ENCODE results near the gene STRN3.

The STRN3 gene

GRCh38 chr14:31001339-31001658 lies 24.9 kb downstream of the STRN3 start:
- peaks cover 27% of the 10 kb centered on the region; the same call in 1 of the 2 replicates for H3K79me2 ChIP-seq (ENCODE audit: insufficient read depth, low read depth)
- no peak overlapping the region for H3K4me3 ChIP-seq (IDR thresholded peaks at IDR 0.05; ENCODE audit: insufficient read depth, low read depth, low read length)
- H4K20me1 ChIP-seq (ENCODE audit: insufficient read depth), result no peaks in the 10 kb centered on the region
- no peaks in the 10 kb centered on the region for H3K4me1 ChIP-seq (ENCODE audit: low read depth, poor library complexity, severe bottlenecking)
- H3K27ac ChIP-seq, result no peak overlapping the region
- H3K9ac ChIP-seq, result no peak overlapping the region
- H3K36me3 ChIP-seq (ENCODE audit: insufficient read depth), result no peaks in the 10 kb centered on the region
- TF ChIP-seq CTCF (conservative IDR thresholded peaks at IDR 0.05; ENCODE audit: low read depth, low read length), result no peak
- no peaks in the 10 kb centered on the region for H3K27me3 ChIP-seq (ENCODE audit: insufficient read depth, low read depth)
- no peak overlapping the region for H3K4me2 ChIP-seq
- H2AFZ ChIP-seq (ENCODE audit: low read depth), result no peak overlapping the region

- Histone ChIP-seq H3K36me3 (ENCODE audit: insufficient read depth) (no peaks in the 10 kb centered on the region), H3K4me2 (no peak overlapping the region), H2AFZ (ENCODE audit: low read depth) (no peak overlapping the region), H3K27me3 (ENCODE audit: insufficient read depth, low read depth) (no peaks in the 10 kb centered on the region), H3K4me1 (ENCODE audit: low read depth, poor library complexity, severe bottlenecking) (peaks cover under 1% of the 10 kb centered on the region), H4K20me1 (ENCODE audit: insufficient read depth) (no peaks in the 10 kb centered on the region), H3K79me2 (ENCODE audit: insufficient read depth, low read depth) (peaks cover 27% of the 10 kb centered on the region; the same call in 1 of the 2 replicates), H3K9ac (no peak overlapping the region), H3K27ac (no peak overlapping the region), H3K4me3 (IDR thresholded peaks at IDR 0.05; ENCODE audit: insufficient read depth, low read depth, low read length) (no peak overlapping the region)
- TF ChIP-seq CTCF (conservative IDR thresholded peaks at IDR 0.05; ENCODE audit: low read depth, low read length), result no peak
Observed at GRCh38 chr14:31000629-31001338, 25.4 kb downstream of the STRN3 start.

- no peak for TF ChIP-seq CTCF (conservative IDR thresholded peaks at IDR 0.05; ENCODE audit: low read depth, low read length)
- H4K20me1 ChIP-seq (ENCODE audit: insufficient read depth), result no peaks in the 10 kb centered on the region
- no peak overlapping the region for H3K27ac ChIP-seq
- H2AFZ ChIP-seq (ENCODE audit: low read depth), result no peak overlapping the region
- no peak overlapping the region for H3K4me2 ChIP-seq
- H3K9ac ChIP-seq, result no peak overlapping the region
- H3K79me2 ChIP-seq (ENCODE audit: insufficient read depth, low read depth), result peaks cover 36% of the 10 kb centered on the region
- H3K4me3 ChIP-seq (IDR thresholded peaks at IDR 0.05; ENCODE audit: insufficient read depth, low read depth, low read length), result no peak overlapping the region
- H3K36me3 ChIP-seq (ENCODE audit: insufficient read depth), result no peaks in the 10 kb centered on the region
- H3K27me3 ChIP-seq (ENCODE audit: insufficient read depth, low read depth), result no peaks in the 10 kb centered on the region
- peaks cover 15% of the 10 kb centered on the region for H3K4me1 ChIP-seq (ENCODE audit: low read depth, poor library complexity, severe bottlenecking)
Observed at GRCh38 chr14:30999038-30999773, 27.0 kb downstream of the STRN3 start.

GRCh38 chr14:30998100-30998706 lies 28.0 kb downstream of the STRN3 start:
- peaks cover 15% of the 10 kb centered on the region for H3K4me1 ChIP-seq (ENCODE audit: low read depth, poor library complexity, severe bottlenecking)
- H2AFZ ChIP-seq (ENCODE audit: low read depth), result no peak overlapping the region
- H3K4me2 ChIP-seq, result no peak overlapping the region
- TF ChIP-seq CTCF (conservative IDR thresholded peaks at IDR 0.05; ENCODE audit: low read depth, low read length), result no peak
- no peak overlapping the region for H3K27ac ChIP-seq
- peaks cover 41% of the 10 kb centered on the region for H3K79me2 ChIP-seq (ENCODE audit: insufficient read depth, low read depth)
- no peaks in the 10 kb centered on the region for H3K36me3 ChIP-seq (ENCODE audit: insufficient read depth)
- H3K9ac ChIP-seq, result no peak overlapping the region
- no peaks in the 10 kb centered on the region for H3K27me3 ChIP-seq (ENCODE audit: insufficient read depth, low read depth)
- no peaks in the 10 kb centered on the region for H4K20me1 ChIP-seq (ENCODE audit: insufficient read depth)
- no peak overlapping the region for H3K4me3 ChIP-seq (IDR thresholded peaks at IDR 0.05; ENCODE audit: insufficient read depth, low read depth, low read length)
